Glutamatergic neuron (in vitro differentiated cells): ENCODE data around the gene CHURC1. TPM values are rescaled to one million over a fixed set of nuclear protein-coding genes. Genes with fewer than 3 reads are reported as not detected.

Experiments used
- DNase-seq: peaks from one replicate; pipeline ENCODE4 v3.0.0; 2022
- H3K27ac Mint-ChIP-seq: one replicate; pipeline ENCODE4 v1.8.0; 2020; ENCODE audit warnings: mild to moderate bottlenecking, mixed read lengths, inconsistent platforms; ENCODE audit not compliant: unreplicated experiment
- H3K27me3 Mint-ChIP-seq: one replicate; pipeline ENCODE4 v1.8.0; 2020; ENCODE audit warnings: mild to moderate bottlenecking, moderate library complexity, mixed read lengths, inconsistent platforms; ENCODE audit not compliant: unreplicated experiment
- H3K36me3 Mint-ChIP-seq: one replicate; pipeline ENCODE4 v1.8.0; 2020; ENCODE audit warnings: mild to moderate bottlenecking, mixed read lengths, inconsistent platforms; ENCODE audit not compliant: unreplicated experiment
- H3K4me1 Mint-ChIP-seq: one replicate; pipeline ENCODE4 v1.8.0; 2020; ENCODE audit warnings: mild to moderate bottlenecking, low read depth, mixed read lengths, inconsistent platforms; ENCODE audit not compliant: unreplicated experiment
- H3K4me3 Mint-ChIP-seq: one replicate; pipeline ENCODE4 v1.8.0; 2020; ENCODE audit warnings: mild to moderate bottlenecking, mixed read lengths, inconsistent platforms; ENCODE audit not compliant: unreplicated experiment
- H3K9me3 Mint-ChIP-seq: one replicate; pipeline ENCODE4 v1.8.0; 2020; ENCODE audit warnings: mild to moderate bottlenecking, moderate library complexity, mixed read lengths, inconsistent platforms; ENCODE audit not compliant: unreplicated experiment
- total RNA-seq: library from RNA; stranded (reverse); fragmentation: NEBNext Ultra II Directional; extraction: Animal tissue kit (Norgen Biotek cat#: 25700); gene quantifications from one replicate; pipeline ENCODE4 v1.2.1, GENCODE V29; 2021; ENCODE audit not compliant: unreplicated experiment
- TF ChIP-seq, protein P1 (sequence below): fragments of 200-600 bp; sonication (generic); IDR thresholded peaks from one replicate; pipeline ENCODE4 v1.5.0; 2021; ENCODE audit not compliant: partially characterized antibody, unreplicated experiment

Gene CHURC1
- total RNA-seq, 1 donor from 2014 or later = 40.6 TPM

GRCh38 chr14:64955297-64955696 is 41.0 kb downstream of the CHURC1 start:
- Mint-ChIP-seq H3K9me3 (peaks cover 2% of the 10 kb centered on the region), H3K27ac (peak overlapping the region; percentile 15)
- TF ChIP-seq, protein P1, sequence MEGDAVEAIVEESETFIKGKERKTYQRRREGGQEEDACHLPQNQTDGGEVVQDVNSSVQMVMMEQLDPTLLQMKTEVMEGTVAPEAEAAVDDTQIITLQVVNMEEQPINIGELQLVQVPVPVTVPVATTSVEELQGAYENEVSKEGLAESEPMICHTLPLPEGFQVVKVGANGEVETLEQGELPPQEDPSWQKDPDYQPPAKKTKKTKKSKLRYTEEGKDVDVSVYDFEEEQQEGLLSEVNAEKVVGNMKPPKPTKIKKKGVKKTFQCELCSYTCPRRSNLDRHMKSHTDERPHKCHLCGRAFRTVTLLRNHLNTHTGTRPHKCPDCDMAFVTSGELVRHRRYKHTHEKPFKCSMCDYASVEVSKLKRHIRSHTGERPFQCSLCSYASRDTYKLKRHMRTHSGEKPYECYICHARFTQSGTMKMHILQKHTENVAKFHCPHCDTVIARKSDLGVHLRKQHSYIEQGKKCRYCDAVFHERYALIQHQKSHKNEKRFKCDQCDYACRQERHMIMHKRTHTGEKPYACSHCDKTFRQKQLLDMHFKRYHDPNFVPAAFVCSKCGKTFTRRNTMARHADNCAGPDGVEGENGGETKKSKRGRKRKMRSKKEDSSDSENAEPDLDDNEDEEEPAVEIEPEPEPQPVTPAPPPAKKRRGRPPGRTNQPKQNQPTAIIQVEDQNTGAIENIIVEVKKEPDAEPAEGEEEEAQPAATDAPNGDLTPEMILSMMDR = no peak

DNA sequence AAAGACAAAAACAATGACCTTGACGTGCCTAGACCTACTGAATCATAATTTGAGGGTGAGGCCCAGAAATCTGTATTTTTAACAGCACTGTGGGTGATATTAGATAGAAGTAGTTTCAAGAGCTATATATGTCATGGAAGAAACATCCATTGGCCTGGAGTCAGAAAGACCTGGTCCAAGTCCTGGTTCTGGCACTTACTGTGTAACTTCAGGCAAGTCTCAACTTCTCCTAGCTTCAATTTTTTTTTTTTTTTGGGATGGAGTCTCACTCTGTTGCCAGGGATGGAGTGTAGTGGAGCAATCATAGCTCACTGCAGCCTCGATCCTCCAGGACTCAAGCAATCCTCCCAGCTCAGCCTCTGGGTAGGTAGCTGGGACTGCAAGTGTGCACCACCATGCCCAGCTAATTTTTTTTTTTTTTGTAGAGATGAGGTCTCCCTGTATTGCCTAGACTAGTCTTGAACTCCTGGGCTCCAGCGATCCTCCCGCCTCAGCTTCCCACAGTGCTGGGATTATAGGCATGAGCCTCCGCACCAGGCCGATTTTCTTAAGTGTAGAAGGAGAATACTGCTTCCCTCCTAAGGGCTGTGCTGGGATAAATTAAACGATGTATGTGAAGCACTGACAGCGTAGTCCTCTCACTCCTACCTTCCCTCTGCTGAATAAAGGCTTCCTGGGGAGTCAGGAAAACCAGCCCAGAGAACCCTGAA is 42.6 kb downstream of the CHURC1 start:
- TF ChIP-seq, protein P1 = no peak
- H3K9me3 Mint-ChIP-seq = no peaks in the 10 kb centered on the region
- no peak for DNase-seq
- H3K27ac Mint-ChIP-seq = no peak overlapping the region
- no peak overlapping the region for H3K4me3 Mint-ChIP-seq
- H3K4me1 Mint-ChIP-seq = no peaks in the 10 kb centered on the region
- no peaks in the 10 kb centered on the region for H3K27me3 Mint-ChIP-seq
- peaks cover 4% of the 10 kb centered on the region for H3K36me3 Mint-ChIP-seq

More at GRCh38 chr14:64955297-64955696, 41.0 kb downstream of the CHURC1 start:
- peaks cover 10% of the 10 kb centered on the region for H3K36me3 Mint-ChIP-seq
- no peak for DNase-seq
- H3K27me3 Mint-ChIP-seq = no peaks in the 10 kb centered on the region
- no peak overlapping the region for H3K4me3 Mint-ChIP-seq
- no peaks in the 10 kb centered on the region for H3K4me1 Mint-ChIP-seq

DNA sequence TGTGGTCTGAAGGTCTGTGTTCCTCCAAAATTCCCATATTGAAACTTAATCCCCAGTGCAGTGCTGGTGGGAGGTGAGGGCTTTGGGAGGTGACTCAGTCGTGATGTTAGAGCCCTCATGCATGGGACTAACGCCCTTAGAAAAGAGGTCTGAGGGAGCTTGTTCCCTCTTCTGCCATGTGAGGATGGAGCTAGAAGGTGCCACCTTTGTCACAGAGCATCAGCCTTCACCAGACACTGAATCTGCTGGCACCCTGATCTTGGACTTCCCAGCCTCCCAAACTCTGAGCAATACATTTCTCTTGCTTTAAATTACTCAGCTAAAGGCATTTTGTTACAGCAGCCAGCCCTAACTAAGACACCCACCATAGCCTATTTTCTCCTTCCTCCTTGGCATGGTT is 43.9 kb downstream of the CHURC1 start:
- DNase-seq = no peak
- H3K27ac Mint-ChIP-seq = no peak overlapping the region
- H3K4me1 Mint-ChIP-seq = no peaks in the 10 kb centered on the region
- H3K27me3 Mint-ChIP-seq = no peaks in the 10 kb centered on the region
- H3K9me3 Mint-ChIP-seq = no peaks in the 10 kb centered on the region
- peaks cover 4% of the 10 kb centered on the region for H3K36me3 Mint-ChIP-seq
- H3K4me3 Mint-ChIP-seq = no peak overlapping the region
- TF ChIP-seq, protein P1 = no peak

GRCh38 chr14:64958743-64959142 is 44.5 kb downstream of the CHURC1 start:
- no peaks in the 10 kb centered on the region for H3K4me1 Mint-ChIP-seq
- no peaks in the 10 kb centered on the region for H3K9me3 Mint-ChIP-seq
- no peak for DNase-seq
- no peak overlapping the region for H3K4me3 Mint-ChIP-seq
- TF ChIP-seq, protein P1 = no peak
- no peaks in the 10 kb centered on the region for H3K27me3 Mint-ChIP-seq
- H3K36me3 Mint-ChIP-seq = peaks cover 4% of the 10 kb centered on the region
- H3K27ac Mint-ChIP-seq = no peak overlapping the region

GRCh38 chr14:64960762-64961276 is 46.6 kb downstream of the CHURC1 start:
- DNase-seq = no peak
- no peaks in the 10 kb centered on the region for H3K27me3 Mint-ChIP-seq
- TF ChIP-seq, protein P1 = no peak
- H3K4me3 Mint-ChIP-seq = no peak overlapping the region
- H3K27ac Mint-ChIP-seq = no peak overlapping the region
- no peaks in the 10 kb centered on the region for H3K9me3 Mint-ChIP-seq
- H3K36me3 Mint-ChIP-seq = no peaks in the 10 kb centered on the region
- H3K4me1 Mint-ChIP-seq = peaks cover 2% of the 10 kb centered on the region
